GM21717 (cell line): ENCODE data around the gene ELMOD1.

ENCODE experiments used
- ATAC-seq: cut with Tn5 transposase; IDR thresholded peaks from one replicate; pipeline ENCODE4 v1.9.1; 2021; ENCODE audit warnings: mild to moderate bottlenecking, moderate library complexity; ENCODE audit not compliant: unreplicated experiment

The ELMOD1 gene

DNA sequence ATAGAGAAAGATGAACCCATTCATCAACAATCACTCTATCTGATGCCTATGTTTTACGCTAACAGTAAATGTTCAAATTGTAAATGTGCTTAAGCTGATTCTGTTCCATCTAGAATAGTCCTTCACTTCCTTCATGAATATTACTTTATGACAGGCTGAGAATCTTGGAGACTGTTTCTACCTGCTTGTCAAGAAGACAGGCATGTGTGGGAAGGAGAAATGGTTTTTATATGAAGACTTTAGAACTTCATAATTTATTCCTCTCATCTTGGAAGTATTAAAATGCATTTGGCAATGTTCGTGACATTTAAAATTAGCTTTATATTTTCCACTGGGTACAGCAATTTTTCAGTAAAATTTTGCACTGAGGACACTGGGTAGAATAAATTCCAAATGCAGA, 41.0 kb downstream of the ELMOD1 start:
- no peak for ATAC-seq

DNA sequence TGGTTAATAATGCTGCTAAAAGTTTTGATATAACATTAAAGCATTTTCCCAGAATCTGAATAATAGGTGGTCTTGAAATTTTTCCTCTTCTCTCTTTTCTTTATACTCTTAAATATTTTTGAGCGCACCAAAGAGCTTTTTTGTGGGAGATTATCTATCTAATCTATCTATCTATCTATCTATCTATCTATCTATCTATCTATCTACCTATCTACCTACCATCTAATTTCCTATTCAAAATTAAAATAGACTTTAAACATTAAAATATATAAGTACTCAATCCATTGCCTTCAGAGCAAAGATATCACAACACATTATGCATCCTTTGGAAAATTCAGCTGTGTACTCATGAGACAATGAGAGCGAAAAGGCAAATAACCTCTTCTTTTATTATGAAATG, 55.8 kb downstream of the ELMOD1 start:
- no peak for ATAC-seq

DNA sequence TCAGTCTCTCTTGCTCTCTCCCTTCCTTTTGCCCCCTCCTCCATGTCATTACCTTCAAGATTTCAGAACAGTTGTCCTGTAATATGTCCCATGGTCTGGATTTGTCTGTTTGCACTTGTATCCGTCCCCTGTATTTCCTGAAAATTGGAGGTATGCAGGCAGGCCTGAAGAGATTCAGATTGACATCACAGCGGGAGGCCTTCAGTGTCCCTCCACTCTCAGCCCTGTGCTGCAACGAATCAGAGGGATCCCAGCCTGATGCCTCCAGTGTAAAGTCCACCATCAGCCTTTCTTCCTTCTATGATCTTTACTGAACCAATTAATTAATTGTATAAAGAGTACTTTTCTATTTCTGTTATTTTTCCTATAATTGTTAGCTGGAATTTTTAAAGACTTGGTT, 57.3 kb downstream of the ELMOD1 start:
- no peak for ATAC-seq

DNA sequence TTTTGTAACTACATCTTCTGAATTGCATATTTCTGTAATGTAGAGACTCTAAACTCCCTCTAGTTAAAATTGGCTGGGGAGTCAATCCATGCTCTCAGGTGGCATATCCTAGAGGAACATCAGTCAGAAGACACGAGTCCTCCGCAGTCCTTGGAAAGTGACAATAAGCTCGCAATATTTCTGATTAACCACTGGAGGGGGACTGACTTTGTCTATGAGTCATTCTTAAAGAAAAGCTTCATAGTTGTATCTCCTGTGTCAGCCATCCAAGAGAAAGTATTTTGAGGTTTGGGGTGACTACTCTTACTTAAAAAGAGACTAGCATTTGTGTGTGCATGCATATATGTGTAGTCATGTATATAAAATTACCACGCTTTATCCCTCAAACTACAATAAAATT, 60.7 kb downstream of the ELMOD1 start:
- ATAC-seq = no peak

DNA sequence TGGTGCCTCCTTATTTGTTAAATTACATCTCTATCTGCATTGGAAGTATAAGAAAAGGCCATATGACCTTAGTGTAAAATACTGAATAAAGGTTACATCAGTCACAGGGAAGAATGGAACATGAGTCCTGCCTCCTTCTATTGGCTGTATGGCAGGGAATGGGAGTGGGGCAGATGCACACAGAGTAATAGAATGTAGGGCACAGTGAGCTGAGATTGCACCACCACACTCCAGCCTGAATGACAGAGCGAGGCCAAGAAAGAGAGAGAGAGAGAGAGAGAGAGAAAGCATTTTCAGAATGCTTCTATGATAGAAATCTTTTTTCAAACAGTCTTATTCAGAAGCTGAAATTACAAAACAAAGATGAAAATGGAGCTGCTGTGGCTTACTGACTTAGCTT, 62.1 kb downstream of the ELMOD1 start:
- ATAC-seq = no peak

DNA sequence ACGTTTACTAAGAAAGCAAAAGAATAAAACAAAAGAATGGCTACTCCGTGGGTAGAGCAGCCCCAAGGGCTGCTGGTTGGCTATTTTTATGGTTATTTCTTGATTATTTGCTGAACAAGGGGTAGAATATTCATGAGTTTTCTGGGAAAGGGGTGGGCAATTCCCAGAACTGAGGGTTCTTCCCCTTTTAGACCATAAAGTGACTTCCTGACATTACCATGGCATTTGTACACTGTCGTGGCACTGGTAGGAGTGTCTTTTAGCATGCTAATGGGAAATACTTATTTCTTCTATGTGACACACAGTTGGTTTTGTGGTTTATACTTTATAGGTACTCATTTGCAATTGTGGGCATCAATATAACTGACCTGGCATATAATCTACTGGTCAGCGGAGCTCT, 64.7 kb downstream of the ELMOD1 start:
- no peak for ATAC-seq

DNA sequence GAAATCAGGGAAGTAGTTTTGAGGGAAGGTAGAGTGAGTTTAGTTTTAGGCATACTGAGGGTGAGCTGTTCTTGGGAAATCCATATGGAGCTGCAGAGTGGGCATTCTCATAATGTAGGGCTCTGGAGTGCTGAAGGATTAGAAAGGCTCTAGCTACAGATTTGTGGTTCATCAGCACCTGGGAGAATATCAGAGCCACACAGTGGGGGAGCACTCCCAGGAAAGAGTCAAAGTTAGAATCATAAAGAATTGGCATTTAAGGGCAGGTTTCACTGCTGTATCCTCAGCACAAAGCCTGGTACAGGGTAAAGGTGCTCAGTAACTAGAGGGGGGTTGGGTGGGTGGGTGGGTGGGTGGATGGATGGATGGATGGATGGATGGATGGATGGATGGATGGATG, 68.4 kb downstream of the ELMOD1 start:
- ATAC-seq = no peak

DNA sequence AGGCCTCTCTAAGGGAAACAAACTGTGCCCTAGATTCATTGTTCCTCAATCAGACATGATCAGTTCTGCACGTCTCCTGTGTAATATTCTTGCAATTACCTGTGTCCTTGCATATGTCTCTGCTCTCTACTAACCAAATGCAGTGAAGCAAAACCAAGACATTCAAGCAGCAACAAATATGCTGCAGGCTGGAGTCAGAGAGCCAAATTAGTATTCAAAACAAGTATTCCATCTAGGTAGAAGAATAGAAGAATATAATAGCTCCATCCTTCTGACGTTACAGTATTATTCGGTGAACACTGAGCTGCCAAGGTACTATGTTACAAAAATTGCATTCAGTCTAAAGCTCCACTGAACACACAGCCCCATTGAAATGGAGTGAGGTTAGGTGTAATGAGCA, 69.1 kb downstream of the ELMOD1 start:
- no peak for ATAC-seq

DNA sequence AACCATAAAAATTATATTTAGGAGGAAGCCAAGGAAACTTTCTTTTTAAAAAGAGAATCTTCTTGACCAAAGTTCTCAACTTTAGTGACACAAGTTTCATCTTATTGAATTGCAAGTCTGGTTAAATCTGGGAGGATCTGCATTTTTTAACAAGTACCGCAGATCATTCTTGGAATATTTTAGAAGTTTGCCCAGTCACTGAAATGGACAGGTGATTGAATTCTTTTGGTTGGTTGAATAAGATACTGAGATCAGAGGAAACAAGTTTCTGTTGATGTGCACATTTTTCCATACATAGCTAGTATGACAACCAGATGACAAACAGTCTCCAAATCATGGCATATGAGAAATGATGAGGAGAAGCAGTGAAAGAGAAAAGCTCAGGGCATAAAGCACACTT, 70.7 kb downstream of the ELMOD1 start:
- ATAC-seq = no peak

DNA sequence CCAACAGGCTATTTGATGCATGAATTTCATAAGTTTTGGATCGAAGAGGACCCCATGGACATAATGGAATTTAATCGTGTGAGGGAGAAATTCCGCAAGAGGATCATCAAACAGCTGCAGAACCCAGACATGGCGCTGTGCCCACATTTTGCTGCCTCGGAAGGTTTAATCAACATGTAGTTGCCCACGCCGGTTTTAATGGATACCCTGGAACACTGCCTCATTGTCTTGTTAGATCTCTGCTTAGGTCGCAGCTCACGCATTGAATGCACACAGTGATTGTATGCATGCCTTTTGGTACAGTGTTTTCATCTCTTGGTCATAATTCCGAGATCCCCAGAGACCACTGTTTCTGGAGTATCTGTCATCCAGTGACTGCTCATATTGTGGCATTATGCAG, 74.1 kb downstream of the ELMOD1 start:
- no peak for ATAC-seq

DNA sequence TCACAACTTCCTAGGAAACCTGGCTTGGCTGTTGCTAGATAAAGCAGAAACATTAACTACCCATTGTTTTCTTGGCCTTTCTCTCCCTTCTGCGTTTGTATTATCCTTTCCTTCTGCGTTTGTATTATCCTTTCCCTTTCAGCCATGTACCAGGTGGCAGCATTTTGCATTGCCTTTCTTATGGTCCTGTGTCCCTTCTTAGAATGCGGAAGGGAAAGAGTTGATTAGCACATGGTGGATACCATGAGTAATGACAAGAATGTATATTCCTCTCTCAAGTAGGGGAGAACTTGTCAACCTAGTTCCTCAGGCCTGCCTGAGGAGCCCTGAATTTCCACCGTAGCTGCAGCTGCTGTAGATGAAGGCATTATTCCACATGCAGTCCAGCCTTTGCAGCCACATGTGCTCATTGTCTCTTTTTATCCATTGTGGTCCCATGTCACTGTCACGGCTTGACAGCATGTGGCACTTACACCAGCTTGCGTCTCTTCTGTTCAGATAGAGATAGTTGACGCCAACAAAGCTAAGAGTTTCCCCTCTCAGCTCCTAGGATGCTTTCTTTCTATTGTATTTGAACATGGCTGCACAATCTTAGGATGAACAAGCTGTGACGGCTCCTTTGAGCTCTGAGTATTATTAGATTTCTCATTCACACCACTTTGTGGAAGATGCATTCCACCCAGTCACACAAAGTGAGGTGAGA, 76.1 kb downstream of the ELMOD1 start:
- no peak for ATAC-seq

DNA sequence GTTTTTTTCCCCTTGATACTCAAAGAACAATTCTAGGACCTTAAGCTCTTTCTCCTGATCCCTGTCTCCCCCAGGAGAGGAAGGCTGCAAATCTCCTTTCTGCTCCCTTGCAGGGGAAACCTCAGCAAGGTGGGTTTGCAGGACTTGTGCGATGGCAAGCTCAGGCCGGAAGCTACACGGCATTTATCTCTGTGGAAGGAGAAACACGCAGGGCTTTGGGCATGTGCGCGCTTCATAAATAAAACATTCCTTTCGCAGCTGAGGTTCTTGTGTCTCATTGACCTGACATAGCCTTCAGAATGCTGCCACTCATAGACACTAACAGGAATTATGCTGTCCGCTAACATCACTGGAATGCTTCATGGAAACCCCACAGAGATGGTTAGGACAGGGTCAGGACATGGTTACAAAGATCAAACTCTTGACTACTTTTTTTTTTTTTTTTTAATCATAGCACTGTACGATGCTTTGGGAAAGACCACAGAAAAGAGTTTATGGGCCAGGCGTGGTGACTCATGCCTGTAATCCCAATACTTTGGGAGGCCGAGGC, 78.3 kb downstream of the ELMOD1 start:
- ATAC-seq = no peak

DNA sequence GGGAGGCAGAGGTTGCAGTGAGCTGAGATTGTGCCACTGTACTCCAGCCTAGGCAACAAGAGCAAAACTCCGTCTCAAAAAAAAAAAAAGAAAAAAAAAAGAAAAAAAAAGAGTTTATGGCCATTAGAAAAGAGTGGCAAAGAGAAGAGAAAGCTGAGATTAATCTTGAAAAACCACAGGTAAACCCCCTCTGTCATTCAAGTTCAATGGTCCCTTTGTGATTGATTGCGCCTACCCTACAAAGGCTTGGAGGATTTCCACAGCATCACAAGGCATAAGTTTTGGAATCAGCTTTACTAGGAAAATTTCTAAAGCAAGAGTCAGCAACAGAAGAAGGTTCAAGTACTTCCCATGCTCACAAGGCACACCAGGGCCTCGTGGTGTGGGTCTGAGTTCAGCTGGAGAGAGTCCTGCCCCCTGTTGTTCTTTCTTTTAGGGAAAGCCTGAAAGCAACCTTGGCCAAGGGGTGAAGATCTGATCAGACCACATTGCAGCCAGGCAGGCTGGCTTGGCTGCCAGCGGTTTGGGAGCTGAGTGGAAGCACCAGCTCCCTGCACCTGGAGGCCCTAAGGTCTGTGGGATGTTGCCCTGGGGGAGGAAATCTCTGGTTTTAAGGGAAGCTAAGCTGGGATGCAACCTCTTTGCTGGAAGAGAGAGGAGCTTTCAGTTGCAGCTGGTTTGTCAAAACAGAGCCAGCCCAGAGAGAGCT, 79.1 kb downstream of the ELMOD1 start:
- ATAC-seq = no peak

DNA sequence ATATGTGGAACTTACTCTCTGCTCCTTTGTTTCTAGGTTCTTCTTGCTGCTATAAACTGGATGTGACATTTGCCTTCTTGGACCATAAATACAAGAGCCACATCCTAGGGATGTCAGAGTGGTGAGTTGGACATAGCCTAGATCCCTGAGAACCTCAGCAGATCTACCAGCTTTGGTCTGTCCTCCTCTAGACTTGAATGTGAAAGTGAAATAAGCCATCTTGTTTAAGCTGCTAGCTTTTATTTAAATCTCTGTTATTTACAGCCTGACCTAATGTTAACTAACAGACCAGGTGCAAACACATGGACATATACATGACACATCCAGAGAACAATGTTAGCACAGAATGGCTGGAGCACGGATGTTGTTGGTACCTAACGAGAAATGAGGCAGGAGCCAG, 85.0 kb downstream of the ELMOD1 start:
- peak; percentile 63 for ATAC-seq

DNA sequence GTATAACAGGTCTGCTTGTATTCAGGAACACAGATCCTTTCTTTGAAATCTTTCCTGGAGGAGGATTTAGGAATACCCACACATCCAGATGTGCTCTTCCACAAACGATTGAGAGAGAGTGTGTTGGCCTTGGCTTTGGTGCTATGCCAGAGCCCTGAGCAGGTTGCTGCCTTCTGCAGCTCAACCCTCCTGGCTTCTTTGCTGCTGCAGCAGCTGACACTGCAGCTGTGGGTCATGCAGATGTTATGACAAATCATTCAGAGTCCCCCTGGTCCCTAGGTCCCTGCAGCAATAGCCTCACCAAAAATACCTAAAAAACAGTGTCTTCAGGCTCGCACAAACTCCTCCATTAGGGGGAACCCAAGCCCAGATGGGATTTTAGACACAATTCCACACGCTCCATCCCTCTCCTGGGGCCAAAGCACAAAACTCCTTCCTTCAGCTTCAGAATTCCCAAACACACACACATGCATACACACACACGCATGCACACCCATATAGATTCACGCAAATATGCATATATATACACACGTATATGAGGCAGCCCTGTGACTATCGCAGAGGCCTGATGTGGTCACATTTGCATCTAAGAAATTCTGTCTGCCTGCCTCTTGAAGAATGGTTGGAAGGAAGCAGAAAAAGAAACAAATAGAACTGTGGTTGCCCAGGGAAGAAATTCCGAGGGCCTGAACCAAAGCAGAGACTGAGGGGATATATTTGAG, 85.5 kb downstream of the ELMOD1 start:
- ATAC-seq = peak; percentile 51

DNA sequence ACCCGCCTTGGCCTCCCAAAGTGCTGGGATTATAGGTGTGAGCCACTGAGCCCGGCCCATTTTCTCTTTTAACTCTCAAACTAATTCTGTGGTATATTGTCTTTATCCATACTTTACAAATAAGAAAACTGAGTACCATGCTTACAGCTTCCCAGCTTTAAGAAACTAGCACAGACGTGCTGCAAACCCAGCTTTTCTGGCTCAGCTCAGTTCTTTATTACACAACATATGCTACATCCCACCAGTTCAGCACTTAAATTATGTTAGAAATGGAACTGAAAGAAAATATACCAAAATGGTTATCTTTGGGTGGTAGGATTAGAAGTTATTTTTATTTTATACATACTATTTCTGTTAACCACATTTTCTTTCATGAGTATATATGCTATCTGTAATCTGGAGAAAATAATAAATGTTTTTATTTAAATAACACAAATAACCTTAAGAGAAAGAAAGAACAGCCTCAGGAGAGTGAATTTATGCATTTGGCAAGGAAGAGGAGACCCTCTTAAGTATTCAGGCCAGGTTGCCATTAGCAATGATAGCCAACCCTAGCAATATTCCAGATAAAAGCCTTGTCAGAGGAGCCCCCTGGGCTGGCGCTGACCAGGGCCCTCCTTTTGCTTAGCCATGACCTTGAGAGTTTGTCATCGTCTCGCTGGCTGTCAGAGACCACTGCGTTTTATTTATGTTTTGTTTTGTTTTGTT, 87.1 kb downstream of the ELMOD1 start:
- no peak for ATAC-seq

DNA sequence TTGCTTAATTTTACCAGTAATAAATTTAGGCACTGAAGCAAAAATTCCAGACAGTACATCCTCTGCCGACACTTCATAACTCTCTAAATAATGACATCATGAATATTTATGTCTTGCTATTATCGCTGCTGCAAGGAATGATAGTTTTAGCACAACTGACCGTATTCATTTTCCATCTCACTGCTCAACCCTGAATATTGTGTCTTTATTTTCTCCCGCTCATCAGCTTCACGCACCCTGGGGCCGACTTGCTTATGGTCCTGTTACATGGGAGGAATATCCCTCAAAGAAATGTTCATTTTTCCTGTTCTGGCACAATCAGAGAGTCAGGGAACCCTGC, 87.7 kb downstream of the ELMOD1 start:
- no peak for ATAC-seq

DNA sequence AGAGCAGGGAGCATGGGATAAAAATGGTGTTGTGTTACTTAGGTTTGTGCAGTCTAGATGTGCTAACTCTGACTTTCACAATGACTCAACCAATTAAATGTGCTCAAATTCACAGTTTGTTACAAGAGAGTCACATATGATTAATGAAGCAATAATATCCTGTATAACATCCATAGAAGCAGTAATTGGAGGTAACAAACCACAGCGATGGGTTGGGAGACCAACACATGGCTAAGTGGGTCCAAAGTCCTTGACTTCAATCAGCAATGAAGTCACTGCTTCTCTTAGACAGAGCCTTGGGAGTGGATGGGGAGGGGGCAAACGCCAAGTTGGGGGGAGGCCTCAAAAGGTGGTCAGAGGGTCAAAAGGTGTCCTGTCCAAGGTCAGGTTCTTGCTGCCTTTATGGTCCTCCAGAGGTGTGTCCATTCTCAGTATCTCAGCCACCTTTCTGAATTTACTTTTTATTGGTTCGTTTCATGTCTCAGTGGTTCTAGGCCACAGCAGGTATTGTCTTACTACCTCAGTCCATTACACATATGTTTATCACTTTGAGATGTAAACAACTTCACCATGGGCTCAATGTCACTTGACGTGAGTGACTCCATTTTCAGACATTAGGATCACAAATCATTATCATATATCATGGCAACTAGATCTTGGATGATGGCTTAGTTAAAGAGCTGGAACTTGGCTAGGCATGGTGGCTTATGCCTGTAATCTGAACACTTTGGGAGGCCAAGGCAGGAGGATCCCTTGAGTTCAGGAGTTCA, 88.5 kb downstream of the ELMOD1 start:
- ATAC-seq = no peak

DNA sequence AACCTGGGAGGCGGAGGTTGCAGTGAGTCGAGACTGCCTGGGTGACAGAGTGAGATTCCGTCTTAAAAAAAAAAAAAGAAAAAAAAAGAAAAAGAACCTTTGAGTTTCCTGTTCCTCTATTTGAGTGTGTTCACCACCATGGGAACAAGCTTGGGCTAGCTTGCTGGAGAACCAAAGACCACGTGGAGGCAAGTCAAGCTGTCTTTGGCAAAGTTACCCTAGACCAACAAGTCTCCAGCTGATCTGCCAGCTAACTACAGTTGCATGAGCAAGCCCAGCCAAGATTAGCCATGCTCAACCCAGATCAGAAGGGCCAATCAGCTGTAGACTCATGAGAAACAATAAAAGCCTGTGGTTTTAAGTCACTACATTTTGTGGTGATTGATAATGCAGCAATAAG, 91.2 kb downstream of the ELMOD1 start:
- ATAC-seq = no peak

DNA sequence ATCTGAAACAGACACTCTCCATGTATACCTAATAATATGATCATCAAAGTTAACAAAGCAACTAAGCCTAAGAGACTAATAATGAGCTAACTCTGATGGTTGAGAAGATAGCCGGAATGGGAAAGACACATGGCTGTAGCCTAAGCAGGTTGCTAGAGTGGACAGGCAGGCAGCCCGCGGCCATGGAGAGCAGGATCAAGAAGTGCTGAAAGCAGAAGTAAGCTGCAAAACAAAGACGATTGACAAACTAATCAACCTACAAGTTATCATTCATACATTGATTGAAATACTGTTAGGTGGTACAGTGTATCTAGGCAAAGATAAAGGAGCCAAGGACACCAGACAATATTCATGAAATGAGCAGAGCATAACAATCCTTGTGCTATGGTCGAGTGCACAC, 91.6 kb downstream of the ELMOD1 start:
- ATAC-seq = no peak

DNA sequence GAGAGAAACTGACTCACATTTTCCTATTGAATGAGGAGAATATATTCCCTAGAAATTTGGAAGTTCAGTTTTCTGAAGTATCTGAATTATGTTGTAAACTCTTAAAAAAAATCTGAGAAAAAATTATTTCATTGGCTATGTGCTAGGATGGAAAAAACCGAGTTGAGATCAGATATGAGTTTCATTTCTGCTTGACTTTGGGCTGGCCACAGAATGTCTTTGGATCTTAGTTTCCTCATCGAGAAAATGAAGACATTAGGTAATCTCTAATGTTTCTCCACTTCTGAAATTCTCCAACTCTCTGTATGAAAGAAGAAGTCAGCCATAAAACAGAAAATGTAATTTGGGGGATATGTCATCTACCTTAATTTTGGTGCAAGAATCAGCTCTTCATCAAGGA, 92.1 kb downstream of the ELMOD1 start:
- no peak for ATAC-seq
